RCC 7860 (cell line): ENCODE results near the gene C10orf71.

Experiments
- DNase-seq: peaks from one replicate; pipeline ENCODE4 v3.0.0-alpha.2; 2015; ENCODE audit warnings: low spot score
- FAIRE-seq: peaks from 2 replicates; lab custom pipeline; 2012; peaks lifted over from hg19 to GRCh38; lab: Jason Lieb, UNC

C10orf71 gene

DNA sequence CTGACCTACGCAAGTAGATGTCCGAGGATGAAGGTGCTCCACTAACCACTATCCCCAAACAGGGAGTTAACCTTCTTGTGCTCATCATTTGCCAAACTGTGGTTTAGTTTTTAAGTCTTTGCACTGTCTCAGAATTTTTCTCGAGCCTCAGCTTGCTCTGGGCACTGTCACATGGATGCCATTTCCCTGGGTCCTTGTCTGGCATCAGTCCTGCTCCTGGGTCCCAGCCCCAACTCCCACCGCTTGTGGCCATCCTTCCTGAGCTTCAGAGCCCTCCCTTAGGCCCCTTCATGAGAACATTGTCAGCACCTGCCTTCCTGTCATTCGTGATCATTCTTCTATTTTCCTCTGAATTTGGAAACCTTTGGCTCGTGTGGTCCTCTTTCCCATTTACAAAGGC is 33.8 kb downstream of the C10orf71 start:
- no peak for DNase-seq
- no peak for FAIRE-seq

DNA sequence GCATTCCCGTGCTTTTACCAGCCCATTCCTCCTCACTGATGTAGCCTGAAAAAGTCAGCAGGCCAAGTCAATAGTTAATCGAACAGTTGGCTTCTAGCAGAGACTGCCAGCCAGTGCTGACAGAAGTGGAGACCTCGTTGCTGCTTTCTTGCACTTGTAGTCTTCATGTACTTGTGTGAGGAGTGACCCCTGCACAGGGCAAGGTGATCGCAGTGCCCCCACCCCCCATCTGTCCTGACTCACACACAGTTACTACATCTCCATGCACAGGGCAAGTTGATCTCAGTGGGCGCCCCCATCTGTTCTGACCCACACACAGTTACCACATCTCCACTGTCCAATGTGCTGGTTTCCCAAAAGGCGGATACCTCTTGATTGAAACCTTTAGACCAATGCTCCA is 34.2 kb downstream of the C10orf71 start:
- FAIRE-seq, result no peak
- no peak for DNase-seq

DNA sequence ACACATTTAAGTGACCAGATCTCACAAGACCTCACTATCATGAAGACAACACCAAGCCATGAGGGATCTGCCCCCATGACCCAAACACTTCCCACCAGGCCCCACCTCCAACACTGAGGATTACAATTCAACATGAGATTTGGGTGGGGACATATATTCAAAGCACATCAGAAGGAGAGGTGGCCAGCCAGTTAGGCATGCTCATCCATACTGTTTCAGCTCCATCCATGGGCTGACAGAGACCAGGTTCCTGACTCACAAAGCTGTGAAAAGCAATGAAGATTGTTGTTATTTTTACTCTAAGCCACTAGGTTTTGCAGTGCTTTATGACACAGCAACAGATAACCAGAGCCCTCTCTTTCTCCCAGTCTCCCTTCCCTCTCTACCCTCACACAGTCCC is 36.0 kb downstream of the C10orf71 start:
- DNase-seq, result no peak
- FAIRE-seq, result no peak

DNA sequence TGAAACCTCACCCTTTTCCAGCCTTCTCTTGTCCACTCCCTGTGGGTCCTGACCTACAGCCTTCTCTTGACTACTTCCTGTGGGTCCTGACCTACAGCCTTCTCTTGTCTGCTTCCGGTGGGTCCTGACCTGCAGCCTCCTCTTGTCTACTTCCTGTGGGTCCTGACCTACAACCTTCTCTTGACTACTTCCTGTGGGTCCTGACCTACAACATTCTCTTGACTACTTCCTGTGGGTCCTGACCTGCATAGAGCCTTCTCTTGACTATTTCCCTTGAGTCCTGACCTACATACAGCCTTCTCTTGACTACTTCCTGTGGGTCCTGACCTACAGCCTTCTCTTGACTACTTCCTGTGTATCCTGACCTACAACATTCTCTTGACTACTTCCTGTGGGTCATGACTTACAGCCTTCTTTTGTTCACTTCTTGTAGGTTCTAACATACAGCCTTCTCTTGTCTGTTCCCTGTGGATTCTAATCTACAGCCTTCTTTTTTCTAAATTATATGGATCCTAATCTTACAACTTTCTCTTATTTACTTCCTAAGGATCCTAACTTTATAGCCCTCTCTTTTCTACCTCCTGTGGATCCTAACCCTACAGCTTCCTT is 36.5 kb downstream of the C10orf71 start:
- no peak for DNase-seq
- no peak for FAIRE-seq

DNA sequence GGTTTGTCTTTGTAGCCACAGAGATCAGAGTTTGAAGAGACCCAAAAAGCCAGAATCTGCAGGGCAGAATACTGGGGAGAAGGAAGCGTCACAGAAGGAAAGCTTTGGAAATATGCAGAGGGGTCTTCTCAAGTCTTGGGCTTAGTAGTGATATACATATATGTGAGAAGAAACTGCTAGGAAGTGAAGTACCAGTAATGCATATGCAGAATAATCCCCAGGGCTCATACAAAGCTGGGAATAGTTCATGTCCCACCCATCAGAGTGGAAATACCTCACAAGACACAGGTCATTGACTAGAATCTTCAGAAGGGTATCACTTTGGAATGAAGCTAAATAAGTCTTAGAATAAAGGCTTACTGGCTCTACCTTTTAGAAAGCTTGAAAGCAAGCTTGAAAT is 39.6 kb downstream of the C10orf71 start:
- DNase-seq (no peak), FAIRE-seq (no peak)

DNA sequence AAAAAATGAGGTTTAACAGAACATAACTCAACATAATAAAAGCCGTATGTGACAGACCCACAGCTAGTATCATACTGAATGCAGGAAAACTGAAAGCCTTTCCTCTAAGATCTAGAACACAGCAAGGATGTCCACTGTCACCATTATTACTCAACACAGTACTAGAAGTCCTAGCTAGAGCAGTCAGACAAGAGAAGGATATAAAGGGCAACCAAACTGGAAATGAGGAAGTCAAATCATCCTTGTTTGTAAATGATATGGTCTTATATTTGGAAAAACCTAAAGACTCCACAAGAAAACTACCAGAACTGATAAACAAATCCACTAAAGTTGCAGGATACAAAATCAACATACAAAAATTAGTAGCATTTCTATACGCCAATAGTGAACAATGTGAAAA is 45.9 kb downstream of the C10orf71 start:
- no peak for FAIRE-seq
- no peak for DNase-seq

DNA sequence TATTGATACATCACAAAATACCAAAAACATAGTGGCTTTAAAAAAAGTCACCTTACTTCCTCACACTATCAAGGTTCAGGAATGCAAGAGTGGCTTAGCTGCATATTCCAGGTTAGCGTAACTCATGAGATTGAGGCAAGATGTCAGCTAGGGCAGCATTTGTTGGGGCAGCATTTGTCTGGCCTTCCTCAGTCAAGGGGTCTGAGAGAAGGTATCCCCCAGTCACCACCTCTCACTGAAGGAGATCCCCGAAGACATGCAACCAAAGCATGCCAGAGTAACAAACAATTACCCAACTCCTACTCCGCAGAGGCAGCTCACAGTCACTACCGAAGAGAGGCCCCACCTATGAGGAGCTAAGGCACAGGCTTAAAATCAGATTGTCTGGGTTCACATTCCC is 48.4 kb downstream of the C10orf71 start:
- FAIRE-seq (no peak), DNase-seq (no peak)

DNA sequence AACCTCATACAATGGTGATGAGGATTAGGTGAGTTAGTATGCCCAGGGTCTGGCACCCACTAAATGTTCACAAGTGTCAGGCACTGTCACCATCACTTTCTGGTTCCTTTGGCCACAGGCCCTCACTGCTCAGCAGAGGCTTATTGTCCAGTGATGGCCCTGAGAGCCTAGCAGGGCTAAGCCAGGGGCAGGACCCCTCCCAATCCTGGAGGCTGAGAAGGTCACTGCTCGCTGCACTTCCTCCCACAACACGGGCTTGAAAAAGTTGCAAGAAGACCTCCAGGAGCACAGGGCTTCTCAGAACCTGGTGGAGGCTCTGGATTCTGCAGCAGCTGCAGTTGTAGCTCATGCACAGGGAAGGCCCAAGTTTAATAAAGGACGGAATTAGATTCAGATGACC is 48.9 kb downstream of the C10orf71 start:
- no peak for FAIRE-seq
- DNase-seq, result no peak

DNA sequence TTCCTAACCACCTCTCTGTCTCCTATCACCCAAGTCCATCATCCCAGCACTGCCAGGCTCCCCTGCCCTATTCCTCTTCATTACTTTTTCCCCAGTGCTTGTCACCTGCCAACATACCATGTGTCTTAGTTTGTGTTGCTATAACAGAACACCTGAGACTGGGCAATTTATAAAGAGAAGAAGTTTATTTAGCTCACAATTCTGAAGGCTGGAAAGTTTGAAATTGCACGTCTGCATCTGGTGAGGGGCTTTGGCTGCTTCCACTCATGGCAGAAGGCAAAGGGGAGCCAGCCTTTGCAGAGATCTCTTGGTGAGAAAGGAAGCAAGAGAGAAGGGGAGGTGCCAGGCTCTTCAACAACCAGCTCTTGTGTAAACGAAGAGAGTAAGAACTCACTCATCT is 49.6 kb downstream of the C10orf71 start:
- DNase-seq, result no peak
- FAIRE-seq, result no peak

DNA sequence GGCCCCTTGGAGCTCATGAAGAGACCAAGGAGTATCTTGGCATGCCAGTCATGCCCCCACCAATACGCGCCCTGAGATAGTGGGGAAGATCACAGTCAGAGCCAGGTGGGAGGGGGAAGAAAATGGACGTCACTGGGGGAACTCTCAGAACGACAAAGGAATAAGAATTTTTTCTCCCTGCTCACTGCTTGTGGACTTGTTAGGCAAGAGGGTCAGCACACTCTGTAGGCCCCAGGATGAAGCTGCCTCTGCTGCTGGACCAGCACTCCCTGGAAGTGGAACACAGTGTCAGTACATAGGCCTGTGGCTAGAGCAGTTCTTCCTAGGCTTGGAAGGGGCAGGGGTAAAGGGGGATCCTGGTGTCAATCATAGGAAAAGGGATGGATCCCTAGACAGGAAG is 50.4 kb downstream of the C10orf71 start:
- DNase-seq, result no peak
- no peak for FAIRE-seq

DNA sequence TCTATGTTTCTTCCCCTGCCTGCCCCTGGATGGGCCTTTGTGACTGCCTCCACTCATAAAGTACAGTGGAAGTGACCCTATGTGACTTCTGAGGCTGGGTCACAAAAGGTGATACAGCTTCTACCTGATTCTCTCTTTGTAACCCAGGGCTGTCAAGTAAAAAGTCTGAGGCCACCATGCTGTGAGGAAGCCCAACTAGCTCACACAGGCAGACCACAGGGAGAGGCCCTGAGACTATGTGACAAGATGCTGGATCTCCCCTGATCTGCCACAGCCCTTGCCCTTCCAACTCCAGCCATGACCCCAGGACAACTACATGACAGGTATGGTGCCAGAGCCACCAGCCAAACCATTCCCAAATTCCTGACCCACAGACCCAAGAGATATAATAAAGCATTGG is 51.2 kb downstream of the C10orf71 start:
- FAIRE-seq (no peak), DNase-seq (no peak)

DNA sequence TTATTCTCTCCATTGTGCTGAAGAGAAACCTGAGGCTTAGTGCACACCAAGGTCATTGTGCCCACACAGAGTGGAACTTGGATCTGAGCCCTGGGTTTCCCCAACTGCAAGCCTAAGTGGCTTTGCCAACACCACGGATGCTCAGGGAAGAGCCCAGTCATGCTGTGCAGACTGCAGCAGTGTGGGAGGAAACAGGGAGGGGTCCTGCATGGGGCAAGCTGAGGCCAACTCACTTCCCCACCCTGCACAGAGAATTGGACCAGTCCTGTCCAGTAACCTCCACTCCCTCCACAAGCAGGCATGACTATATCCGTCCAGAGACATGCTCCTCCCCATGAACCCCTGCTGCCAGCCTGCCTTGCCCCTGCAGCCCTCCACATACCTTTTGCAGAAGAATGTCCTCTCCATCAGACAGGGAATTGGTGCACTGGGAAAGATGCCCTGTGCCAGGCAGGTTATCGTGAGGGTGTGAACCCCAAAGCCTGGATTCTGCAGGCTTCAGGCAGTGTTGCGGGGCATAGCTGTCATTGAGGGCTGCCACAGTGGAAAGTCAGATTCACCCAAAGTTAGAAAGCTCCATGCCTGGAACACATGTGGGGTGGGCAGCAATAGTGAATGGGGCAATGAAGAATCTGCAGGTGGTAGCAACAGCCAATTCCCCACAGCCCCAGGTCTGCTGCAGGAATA is 52.0 kb downstream of the C10orf71 start:
- FAIRE-seq (no peak), DNase-seq (no peak)

DNA sequence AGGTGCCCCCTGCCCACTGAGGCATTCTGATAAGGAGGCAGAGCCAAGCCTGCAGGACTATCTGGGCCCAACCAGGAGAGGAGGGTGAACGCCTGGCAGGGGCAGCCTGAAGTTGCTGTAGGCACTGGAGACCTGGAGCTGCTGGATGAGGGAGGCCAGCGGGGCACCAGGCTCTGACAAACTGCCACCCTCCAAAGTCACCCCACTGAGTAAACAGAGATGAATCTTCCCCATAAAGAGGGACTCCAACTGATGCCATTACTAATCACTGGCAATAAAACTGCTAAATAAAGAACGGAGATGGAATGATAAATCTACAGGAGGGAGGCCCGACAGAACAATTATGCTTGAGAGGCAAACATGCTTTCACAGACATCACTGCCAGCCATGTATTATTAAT is 52.7 kb downstream of the C10orf71 start:
- DNase-seq, result no peak
- FAIRE-seq, result no peak

DNA sequence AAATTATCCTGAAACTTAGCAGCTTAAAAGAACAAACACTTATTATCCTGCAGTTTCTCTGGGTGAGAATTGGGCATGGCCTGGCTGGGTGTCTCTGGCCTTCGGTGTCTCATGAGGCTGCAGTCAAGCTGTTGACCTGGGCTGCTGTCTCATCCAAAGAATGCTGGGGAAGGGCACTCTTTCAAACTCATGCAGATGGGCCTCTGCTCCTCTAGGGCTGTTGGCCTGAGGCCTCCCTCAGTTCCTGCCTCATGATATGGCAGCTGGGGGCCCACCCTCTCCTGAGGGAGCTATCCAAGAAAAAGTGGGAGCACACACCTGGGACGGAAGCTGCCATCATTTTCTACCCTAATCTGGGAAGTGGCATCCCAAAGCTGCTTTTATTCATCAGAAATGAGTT is 53.4 kb downstream of the C10orf71 start:
- DNase-seq, result no peak
- FAIRE-seq, result no peak

DNA sequence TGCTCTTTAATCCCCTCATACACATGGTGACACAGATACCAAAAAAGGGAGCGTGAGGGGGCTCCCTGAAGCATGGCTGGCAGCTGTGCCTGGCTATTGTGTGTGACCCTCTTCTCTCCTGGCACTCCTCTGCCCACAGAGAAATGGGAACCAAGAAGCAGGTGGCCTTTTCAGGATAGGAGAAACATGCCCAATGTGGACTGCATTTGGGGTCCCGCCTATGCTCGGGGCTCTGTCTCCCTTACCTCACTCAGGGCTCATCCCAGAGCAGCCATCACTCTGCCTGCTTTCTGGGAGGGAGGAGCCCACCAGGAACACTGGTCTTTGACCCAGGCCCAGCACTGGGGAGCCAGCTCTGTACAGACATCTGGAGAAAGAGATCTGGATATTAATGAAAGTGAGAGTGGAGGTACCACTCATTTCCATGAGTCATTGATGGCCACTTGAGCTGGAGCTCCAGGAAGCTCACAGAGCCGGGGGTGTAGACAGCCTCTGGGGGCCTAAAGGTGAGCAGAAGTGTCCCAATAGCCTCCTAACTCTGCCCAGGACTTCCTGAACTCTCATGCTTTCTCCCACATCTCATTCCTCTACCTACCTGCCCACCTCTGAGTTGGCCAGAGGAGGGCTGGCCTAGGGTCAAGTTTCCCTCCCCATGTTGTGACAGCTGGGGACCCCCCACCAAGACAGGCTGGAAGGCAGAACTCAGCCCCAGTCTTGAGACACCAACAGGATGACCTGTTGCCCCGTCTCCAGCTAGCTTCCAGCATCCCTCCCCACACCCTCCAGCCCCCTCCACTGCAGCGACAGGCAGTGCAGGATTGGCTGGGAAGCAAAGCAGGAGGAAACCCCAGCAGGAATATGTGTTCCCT is 54.3 kb downstream of the C10orf71 start:
- FAIRE-seq (no peak), DNase-seq (no peak)

DNA sequence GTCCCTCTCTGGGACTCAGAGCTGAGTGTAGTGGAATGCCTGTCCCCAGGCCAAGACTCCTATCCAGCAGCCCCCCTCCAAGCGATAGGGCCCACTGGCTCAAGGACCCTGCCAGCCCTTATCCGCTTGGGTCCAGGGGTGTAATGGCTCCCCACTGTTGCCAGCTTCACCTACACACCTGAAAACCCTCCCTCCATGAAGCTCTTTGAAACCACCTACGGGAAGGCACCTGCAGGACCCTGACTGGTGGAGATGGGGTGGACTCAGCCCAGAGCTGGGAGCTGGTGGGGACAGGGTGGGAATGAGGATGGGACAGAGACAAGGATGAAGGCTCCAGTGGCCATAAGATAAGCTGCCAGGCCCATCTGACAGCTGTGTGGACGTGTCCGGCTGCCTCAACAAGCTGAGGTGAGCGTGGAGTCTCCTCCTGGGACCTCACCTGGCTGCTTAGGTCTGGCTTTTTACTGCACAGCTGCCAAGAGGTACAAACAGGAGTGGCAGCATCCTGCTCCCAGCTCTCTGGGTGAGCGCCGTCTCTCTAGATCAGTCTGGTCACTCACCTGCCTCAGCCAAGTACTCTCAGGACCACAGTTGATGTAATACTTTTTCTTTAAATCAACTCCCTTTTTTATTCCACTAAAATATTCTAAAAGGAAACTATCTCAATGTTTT is 55.1 kb downstream of the C10orf71 start:
- FAIRE-seq (no peak), DNase-seq (no peak)

DNA sequence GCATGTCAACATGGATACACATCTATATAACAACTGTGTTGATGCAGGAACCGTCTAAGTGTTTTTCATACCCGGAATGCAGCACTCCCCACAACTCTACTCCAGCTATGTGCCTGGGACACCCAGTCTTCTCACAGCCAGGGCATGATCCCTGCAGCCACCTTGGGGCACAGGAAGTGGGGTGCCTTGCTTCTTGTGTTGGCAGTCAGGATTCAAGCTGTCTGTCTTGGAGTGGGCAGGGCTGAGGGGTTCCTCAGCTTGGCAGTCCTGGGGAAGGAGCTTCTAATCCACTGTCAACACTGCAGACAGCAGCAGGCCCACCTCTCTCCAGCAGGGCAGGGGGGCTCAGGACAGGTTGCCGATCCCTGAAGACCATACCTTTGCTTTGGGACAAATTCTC is 55.6 kb downstream of the C10orf71 start:
- no peak for DNase-seq
- no peak for FAIRE-seq

DNA sequence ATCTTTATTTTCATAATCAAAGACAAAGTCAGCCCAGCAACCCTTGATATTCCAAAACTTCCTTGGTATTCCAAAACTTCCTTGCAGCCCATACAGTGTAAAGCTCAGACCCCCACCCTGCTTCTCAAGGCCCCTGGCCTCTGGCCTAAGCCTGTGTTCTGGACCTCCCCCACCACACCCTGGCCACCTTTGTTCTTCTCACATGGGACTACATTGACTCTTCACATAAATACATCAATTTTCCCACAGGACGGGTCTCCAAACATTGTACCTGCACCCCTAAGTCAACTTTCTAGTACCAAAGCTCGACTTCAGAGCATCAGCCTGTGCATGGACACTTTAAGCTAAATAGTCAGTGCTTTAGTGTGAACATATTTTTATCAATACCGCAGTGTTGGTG is 56.3 kb downstream of the C10orf71 start:
- no peak for FAIRE-seq
- no peak for DNase-seq

DNA sequence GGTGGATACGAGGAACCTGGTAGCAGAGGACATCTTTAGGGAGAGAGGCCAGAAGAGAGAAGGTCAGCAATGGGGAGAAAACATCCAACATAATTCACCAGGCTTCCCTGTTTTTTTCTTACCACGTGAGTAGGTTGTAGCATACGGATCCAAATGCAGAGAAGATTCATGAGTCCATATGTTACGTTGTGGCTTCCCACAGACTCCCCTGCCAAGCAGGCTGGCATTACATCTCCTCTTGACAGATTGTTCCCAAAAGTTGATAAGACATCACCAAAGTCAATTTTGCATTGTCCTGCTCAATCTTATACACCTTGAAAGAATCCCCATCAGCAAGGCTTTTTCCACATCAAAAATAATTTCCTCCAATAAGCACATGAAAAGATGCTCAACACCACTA is 57.2 kb downstream of the C10orf71 start:
- FAIRE-seq, result no peak
- DNase-seq, result no peak

DNA sequence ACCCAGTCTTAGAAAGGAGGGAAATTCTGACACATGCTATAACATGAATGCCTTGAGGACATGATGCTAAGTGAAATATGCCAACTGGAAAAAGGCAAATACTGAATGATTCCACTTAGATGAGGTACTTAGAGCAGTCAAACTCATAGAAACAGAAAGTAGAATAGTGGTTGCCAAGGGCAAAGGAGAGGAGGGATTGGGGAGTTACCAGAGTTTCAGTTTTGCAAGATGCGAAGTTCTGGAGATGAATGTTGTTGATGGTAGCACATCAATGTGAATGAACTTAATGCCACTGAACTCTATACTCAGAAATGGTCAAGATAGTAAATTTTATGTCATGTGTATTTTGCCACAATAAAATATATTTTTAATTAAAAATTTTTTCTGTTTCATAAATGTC is 58.0 kb downstream of the C10orf71 start:
- no peak for DNase-seq
- no peak for FAIRE-seq

DNA sequence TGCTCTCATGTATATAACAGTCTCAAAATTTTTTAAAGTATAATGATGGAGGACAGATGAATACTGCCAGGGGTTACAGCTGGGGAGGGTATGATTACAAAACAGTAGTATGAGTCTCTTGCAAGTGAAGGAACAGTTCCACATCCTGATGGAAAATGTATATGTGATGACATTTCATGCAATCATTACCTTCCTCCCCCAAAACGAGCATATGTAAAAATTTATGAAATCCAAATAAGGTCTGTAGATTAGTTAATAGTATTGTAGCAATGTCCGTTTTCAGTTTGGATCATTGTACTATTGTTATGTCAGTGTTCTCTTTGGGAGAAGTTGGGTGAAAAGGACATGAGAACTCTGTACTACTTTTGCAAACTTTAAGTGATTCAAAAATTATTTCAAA is 58.9 kb downstream of the C10orf71 start:
- FAIRE-seq (no peak), DNase-seq (no peak)
